GM15510 (cell line): ENCODE measurements around the gene SYNJ2.

Experiments
- POLR2A ChIP-seq: IDR thresholded peaks from 3 replicates; pipeline ENCODE4 v1.6.1; 2011; ENCODE audit warnings: borderline replicate concordance; ENCODE audit not compliant: insufficient read length; ENCODE audit errors: extremely low read depth

The SYNJ2 gene

DNA sequence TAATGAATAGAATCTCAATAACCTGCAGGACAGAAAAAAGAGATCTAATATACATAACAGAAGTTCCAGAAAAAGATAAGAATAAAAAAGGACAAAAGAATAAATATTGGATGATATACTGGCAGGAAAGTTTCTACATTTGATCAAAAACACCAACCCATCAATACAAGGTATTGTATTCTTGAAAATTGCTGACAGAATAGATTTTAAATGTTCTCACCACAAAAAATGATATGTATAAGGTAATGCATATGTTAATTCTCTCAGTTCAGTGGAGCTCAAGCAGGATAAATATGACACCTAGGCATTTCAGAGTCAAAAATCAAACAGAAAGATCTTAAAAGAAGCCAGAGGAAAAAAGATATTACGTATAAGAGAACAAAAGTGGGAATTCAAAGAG, 142.6 kb downstream of the SYNJ2 start:
- no peak for TF ChIP-seq POLR2A

- no peak for TF ChIP-seq POLR2A
Measured at GRCh38 chr6:158125271-158125670, 143.6 kb downstream of the SYNJ2 start.

DNA sequence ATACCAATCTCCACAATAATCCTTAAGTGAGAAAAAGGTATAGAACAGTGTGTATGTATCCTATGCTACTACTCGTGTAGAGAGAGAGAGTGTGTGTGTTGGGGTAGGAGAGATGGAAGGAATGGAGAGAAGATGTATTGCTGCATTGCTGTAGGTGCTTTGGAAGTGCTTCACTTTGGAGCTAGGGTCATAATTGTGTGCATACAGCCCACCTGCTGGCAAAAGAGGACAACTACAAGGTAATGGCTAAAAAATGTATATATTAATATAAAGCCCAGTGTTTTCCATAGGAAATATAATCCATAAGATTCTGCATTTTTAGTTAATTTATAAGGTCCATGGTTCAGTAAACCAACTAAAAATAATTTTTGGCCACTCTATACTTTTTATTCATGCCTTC, 150.3 kb downstream of the SYNJ2 start:
- TF ChIP-seq POLR2A = no peak

GRCh38 chr6:158142789-158143188, 161.1 kb downstream of the SYNJ2 start:
- no peak for TF ChIP-seq POLR2A

DNA sequence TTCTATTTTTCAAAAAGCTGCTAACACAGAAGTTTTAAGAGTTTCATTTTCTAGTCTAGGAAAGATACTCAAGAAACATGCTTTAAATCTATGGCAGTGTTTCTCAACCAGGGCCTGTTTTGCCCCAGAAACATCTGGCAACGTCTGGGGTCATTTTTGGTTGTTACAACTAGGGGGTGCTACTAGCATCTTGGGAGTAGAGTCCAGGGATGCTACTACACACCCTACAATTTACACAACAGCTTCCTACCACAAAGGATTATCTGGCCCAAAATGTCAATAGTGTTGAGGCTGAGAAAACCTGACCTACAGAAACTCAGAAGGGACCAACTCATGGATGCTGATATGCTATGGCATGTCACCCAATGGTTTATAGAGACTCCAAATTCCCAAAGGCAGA, 162.0 kb downstream of the SYNJ2 start:
- TF ChIP-seq POLR2A = no peak
